ENCODE results near the gene STX7.

- TF ChIP-seq POLR2A (IDR thresholded peaks at IDR 0.05) (no peak), CTCF (IDR thresholded peaks at IDR 0.05) (no peak), POLR2AphosphoS5 (IDR thresholded peaks at IDR 0.05) (no peak)
Measured at GRCh38 chr6:132399376-132400074, 113.4 kb downstream of the STX7 start.

Measured in breast epithelium (tissue), 3 donors.